H9 (cell line): ENCODE results near the gene ZFYVE28. TPM values are rescaled to one million over a fixed set of nuclear protein-coding genes. Genes with fewer than 3 reads are reported as not detected.

Experiments
- DNase-seq: peaks from one replicate; pipeline ENCODE4 v3.0.0-alpha.2; 2017
- H2AFZ ChIP-seq: one replicate; pipeline ENCODE4 v1.6.1; 2013; ENCODE audit warnings: mild to moderate bottlenecking, low read length, control low read depth, moderate library complexity
- H2AK5ac ChIP-seq: 2 replicates; pipeline ENCODE4 v1.6.1; 2013; ENCODE audit warnings: low read length, control low read depth, mixed read lengths; ENCODE audit not compliant: insufficient read length
- H2BK120ac ChIP-seq: one replicate; pipeline ENCODE4 v1.6.1; 2013; ENCODE audit warnings: low read depth, mild to moderate bottlenecking, low read length, control low read depth, inconsistent platforms; ENCODE audit not compliant: poor library complexity, severe bottlenecking
- H2BK12ac ChIP-seq: 2 replicates; pipeline ENCODE4 v1.6.1; 2013; ENCODE audit warnings: low read length, control low read depth, mixed read lengths, low read depth; ENCODE audit not compliant: insufficient read length
- H2BK15ac ChIP-seq: 2 replicates; pipeline ENCODE4 v1.6.1; 2013; ENCODE audit warnings: low read depth, low read length, control low read depth
- H2BK20ac ChIP-seq: one replicate; pipeline ENCODE4 v1.6.1; 2013; ENCODE audit warnings: low read depth, mild to moderate bottlenecking, low read length, control low read depth, inconsistent platforms; ENCODE audit not compliant: poor library complexity, severe bottlenecking
- H2BK5ac ChIP-seq: 2 replicates; pipeline ENCODE4 v1.6.1; 2013; ENCODE audit warnings: low read length, control low read depth, mixed read lengths; ENCODE audit not compliant: insufficient read length
- H3K14ac ChIP-seq: 2 replicates; pipeline ENCODE4 v1.6.1; 2013; ENCODE audit warnings: low read length, control low read depth; ENCODE audit not compliant: insufficient read depth
- H3K18ac ChIP-seq: 2 replicates; pipeline ENCODE4 v1.6.1; 2013; ENCODE audit warnings: low read depth, mild to moderate bottlenecking, mixed read lengths, low read length, control low read depth; ENCODE audit not compliant: insufficient read length
- H3K23ac ChIP-seq: 2 replicates; pipeline ENCODE4 v1.6.1; 2013; ENCODE audit warnings: low read length, control low read depth, mixed read lengths, low read depth; ENCODE audit not compliant: insufficient read length
- H3K23me2 ChIP-seq: 2 replicates; pipeline ENCODE4 v1.6.1; 2013; ENCODE audit warnings: low read depth, mild to moderate bottlenecking, mixed read lengths, low read length, control low read depth; ENCODE audit not compliant: insufficient read length, poor library complexity, severe bottlenecking
- H3K27ac ChIP-seq: 2 replicates; pipeline ENCODE4 v1.5.1; 2013; ENCODE audit warnings: low read length, control low read depth, mixed read lengths, low read depth; ENCODE audit not compliant: insufficient read length
- H3K27me3 ChIP-seq: 2 replicates; pipeline ENCODE4 v1.6.1; 2013; ENCODE audit warnings: low read length, control low read depth, inconsistent platforms; ENCODE audit not compliant: insufficient read depth
- H3K4ac ChIP-seq: 2 replicates; pipeline ENCODE4 v1.6.1; 2013; ENCODE audit warnings: low read depth, mild to moderate bottlenecking, control low read depth, inconsistent platforms, low read length, moderate library complexity
- H3K4me1 ChIP-seq: 2 replicates; pipeline ENCODE4 v1.6.1; 2013; ENCODE audit warnings: low read length, control low read depth, inconsistent platforms; ENCODE audit not compliant: insufficient read depth
- H3K4me2 ChIP-seq: 2 replicates; pipeline ENCODE4 v1.6.1; 2013; ENCODE audit warnings: low read length, control low read depth, mixed read lengths; ENCODE audit not compliant: insufficient read length, insufficient read depth
- H3K56ac ChIP-seq: 2 replicates; pipeline ENCODE4 v1.6.1; 2013; ENCODE audit warnings: low read depth, mild to moderate bottlenecking, mixed read lengths, low read length, control low read depth; ENCODE audit not compliant: insufficient read length
- H3K79me1 ChIP-seq: 2 replicates; pipeline ENCODE4 v1.6.1; 2013; ENCODE audit warnings: low read depth, mild to moderate bottlenecking, moderate library complexity, low read length, control low read depth, inconsistent platforms; ENCODE audit not compliant: insufficient read depth, poor library complexity, severe bottlenecking
- H3K79me2 ChIP-seq: 2 replicates; pipeline ENCODE4 v1.6.1; 2013; ENCODE audit warnings: low read length, control low read depth, inconsistent platforms; ENCODE audit not compliant: insufficient read depth
- H3K9ac ChIP-seq: 2 replicates; pipeline ENCODE4 v1.6.1; 2013; ENCODE audit warnings: low read length, control low read depth, mixed read lengths; ENCODE audit not compliant: insufficient read length; ENCODE audit errors: extremely low read depth
- H3K9me3 ChIP-seq: one replicate; pipeline ENCODE4 v1.6.1; 2013; ENCODE audit warnings: low read depth, low read length, inconsistent platforms; ENCODE audit not compliant: control insufficient read depth
- H3T11ph ChIP-seq: one replicate; pipeline ENCODE4 v1.6.1; 2013; ENCODE audit warnings: mild to moderate bottlenecking, low read length, control low read depth, inconsistent platforms
- H4K20me1 ChIP-seq: one replicate; pipeline ENCODE4 v1.6.1; 2013; ENCODE audit not compliant: control insufficient read depth, insufficient read length, insufficient read depth
- H4K5ac ChIP-seq: 2 replicates; pipeline ENCODE4 v1.6.1; 2013; ENCODE audit warnings: low read depth, mild to moderate bottlenecking, mixed read lengths, low read length, control low read depth; ENCODE audit not compliant: insufficient read length
- H4K8ac ChIP-seq: replicated peaks from 2 replicates; pipeline ENCODE4 v1.6.1; 2013; ENCODE audit warnings: low read length, control low read depth, mixed read lengths, low read depth; ENCODE audit not compliant: insufficient read length
- H4K91ac ChIP-seq: 2 replicates; pipeline ENCODE4 v1.6.1; 2013; ENCODE audit warnings: low read depth, mild to moderate bottlenecking, moderate library complexity, mixed read lengths, low read length, control low read depth; ENCODE audit not compliant: insufficient read length
- H3K27ac Mint-ChIP-seq, 3 experiments: 2 replicates in 2 of 3; 3 replicates in 1 of 3; pipeline ENCODE4 v1.8.0; 2020 to 2021; ENCODE audit warnings: mixed read lengths in 3 of 3, mild to moderate bottlenecking in 1 of 3, moderate library complexity in 1 of 3
- H3K27me3 Mint-ChIP-seq: 2 replicates; pipeline ENCODE4 v1.8.0; 2021; ENCODE audit warnings: low read depth, mild to moderate bottlenecking, moderate library complexity, mixed read lengths
- H3K36me3 Mint-ChIP-seq, 3 experiments: 2 replicates in 2 of 3; 3 replicates in 1 of 3; pipeline ENCODE4 v1.8.0; 2020 to 2021; ENCODE audit warnings: low read depth in 3 of 3, mixed read lengths in 3 of 3; ENCODE audit not compliant: insufficient read depth in 1 of 3
- H3K4me1 Mint-ChIP-seq, 2 experiments: 2 replicates each; pipeline ENCODE4 v1.8.0; 2020; ENCODE audit warnings: mixed read lengths in 2 of 2
- H3K4me3 Mint-ChIP-seq, 2 experiments: 2 replicates in 1 of 2; 3 replicates in 1 of 2; pipeline ENCODE4 v1.8.0; 2020 to 2021; ENCODE audit warnings: mild to moderate bottlenecking in 2 of 2, mixed read lengths in 2 of 2, moderate library complexity in 1 of 2
- H3K9me3 Mint-ChIP-seq, 2 experiments: 2 replicates in 1 of 2; 3 replicates in 1 of 2; pipeline ENCODE4 v1.8.0; 2020; ENCODE audit warnings: mild to moderate bottlenecking in 2 of 2, mixed read lengths in 2 of 2, moderate library complexity in 1 of 2
- WGBS: extraction: QIAGEN DNeasy Blood & Tissue Kit; methylation state at CpG from one replicate; pipeline ENCODE4 v1.1.7; 2013; ENCODE audit warnings: missing lambda C conversion rate, low lambda C conversion rate, mixed read lengths; ENCODE audit not compliant: insufficient read length; ENCODE audit errors: extremely low coverage; 5-methylcytosine and 5-hydroxymethylcytosine counted together
- total RNA-seq: library from RNA; stranded (reverse); gene quantifications from 2 replicates; pipeline ENCODE4 v1.2.1, GENCODE V29; 2021
- TF ChIP-seq, protein P1 (sequence below): fragments of 200-600 bp; sonication (generic); conservative IDR thresholded peaks from 3 replicates; pipeline ENCODE4 v1.8.0; 2021; ENCODE audit warnings: antibody characterized with exemption, mild to moderate bottlenecking

Gene ZFYVE28
- total RNA-seq, 1 experiment from 2014 or later = 0.98 TPM

DNA sequence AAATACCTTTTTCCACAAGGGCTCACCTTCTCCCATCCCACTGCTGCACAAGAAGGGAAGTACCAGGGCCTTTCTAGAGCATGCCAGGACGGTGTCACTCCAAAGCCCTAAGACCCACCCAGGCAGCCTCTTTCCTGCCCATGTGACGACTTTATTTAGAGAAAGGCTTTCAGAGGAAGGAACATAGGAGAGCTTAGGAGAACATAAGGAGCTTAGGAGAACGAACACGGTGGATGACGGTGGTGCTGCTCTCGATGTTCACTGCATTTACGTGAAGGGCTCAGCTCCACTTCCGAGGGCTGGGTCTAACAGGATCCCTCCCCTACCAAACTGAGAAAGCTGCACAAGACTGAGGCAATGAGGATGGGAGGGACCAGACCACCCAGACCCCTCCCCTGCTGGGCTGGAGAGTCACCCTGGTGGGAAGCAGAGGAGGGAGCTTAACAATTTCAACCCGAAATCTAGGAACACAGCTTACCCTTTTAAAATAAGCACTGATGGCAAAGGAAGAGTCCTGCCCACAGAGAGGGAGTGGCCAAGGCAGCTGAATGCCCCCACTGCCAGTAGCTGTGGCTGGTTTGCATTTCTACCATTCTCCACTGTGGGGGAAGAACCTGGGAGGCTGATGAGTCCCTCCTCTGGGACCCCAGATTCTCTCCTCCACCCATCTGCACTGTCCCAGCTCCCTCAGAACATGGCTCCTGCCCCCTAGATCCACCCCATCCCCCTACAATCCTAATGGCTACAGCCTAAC is 29.8 kb downstream of the ZFYVE28 start:
- Histone ChIP-seq H3K79me2 (no peaks in the 10 kb centered on the region), H3K4me1 (peaks cover 8% of the 10 kb centered on the region; the same call in 1 of the 2 replicates), H4K5ac (no peak overlapping the region), H2BK15ac (no peak overlapping the region), H3K4ac (no peak overlapping the region), H2BK5ac (no peak overlapping the region), H3K27me3 (no peaks in the 10 kb centered on the region), H4K91ac (no peak overlapping the region), H4K20me1 (peaks cover 2% of the 10 kb centered on the region), H4K8ac (no peak overlapping the region), H3K23ac (no peak overlapping the region), H2BK12ac (no peak overlapping the region), H3K9me3 (no peaks in the 10 kb centered on the region), H2AK5ac (no peak overlapping the region), H3K56ac (no peak overlapping the region), H3K23me2 (peaks cover 2% of the 10 kb centered on the region), H2BK120ac (no peak overlapping the region), H3K4me2 (no peak overlapping the region), H2BK20ac (no peak overlapping the region), H3K9ac (no peak overlapping the region), H3T11ph (no peak overlapping the region), H3K14ac (peak overlapping the region; percentile 39; the same call in 1 of the 2 replicates), H2AFZ (no peak overlapping the region), H3K79me1 (no peaks in the 10 kb centered on the region), H3K27ac (no peak overlapping the region), H3K18ac (no peak overlapping the region)
- Mint-ChIP-seq H3K9me3 (no peaks in the 10 kb centered on the region; a peak in 1 of 5 replicates), H3K36me3 (no peaks in the 10 kb centered on the region; a peak in 1 of 7 replicates), H3K27me3 (peaks cover 16% of the 10 kb centered on the region), H3K4me1 (peaks cover 42 to 48% of the 10 kb centered on the region in 2 experiments), H3K4me3 (no peak overlapping the region), H3K27ac (peak overlapping the region in 1 of 3 experiments; percentile 73; a peak in 1 of 7 replicates)
- DNase-seq = no peak
- TF ChIP-seq, protein P1, sequence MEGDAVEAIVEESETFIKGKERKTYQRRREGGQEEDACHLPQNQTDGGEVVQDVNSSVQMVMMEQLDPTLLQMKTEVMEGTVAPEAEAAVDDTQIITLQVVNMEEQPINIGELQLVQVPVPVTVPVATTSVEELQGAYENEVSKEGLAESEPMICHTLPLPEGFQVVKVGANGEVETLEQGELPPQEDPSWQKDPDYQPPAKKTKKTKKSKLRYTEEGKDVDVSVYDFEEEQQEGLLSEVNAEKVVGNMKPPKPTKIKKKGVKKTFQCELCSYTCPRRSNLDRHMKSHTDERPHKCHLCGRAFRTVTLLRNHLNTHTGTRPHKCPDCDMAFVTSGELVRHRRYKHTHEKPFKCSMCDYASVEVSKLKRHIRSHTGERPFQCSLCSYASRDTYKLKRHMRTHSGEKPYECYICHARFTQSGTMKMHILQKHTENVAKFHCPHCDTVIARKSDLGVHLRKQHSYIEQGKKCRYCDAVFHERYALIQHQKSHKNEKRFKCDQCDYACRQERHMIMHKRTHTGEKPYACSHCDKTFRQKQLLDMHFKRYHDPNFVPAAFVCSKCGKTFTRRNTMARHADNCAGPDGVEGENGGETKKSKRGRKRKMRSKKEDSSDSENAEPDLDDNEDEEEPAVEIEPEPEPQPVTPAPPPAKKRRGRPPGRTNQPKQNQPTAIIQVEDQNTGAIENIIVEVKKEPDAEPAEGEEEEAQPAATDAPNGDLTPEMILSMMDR = no peak
- no CpG with 5 or more reads among the region's 9 CpGs for WGBS
